HepG2 (cell line): ENCODE results near the gene ACD. TPM values are rescaled to one million over a fixed set of nuclear protein-coding genes. Genes with fewer than 3 reads are reported as not detected.

Experiments used
- CBX5 ChIP-seq: sonication (generic); formaldehyde crosslinking; IDR thresholded peaks from 2 replicates; pipeline ENCODE4 v1.4.0; 2020; ENCODE audit warnings: missing genetic modification reagents, borderline replicate concordance
- DMAP1 ChIP-seq: IDR thresholded peaks from 2 replicates; pipeline ENCODE4 v1.6.1; 2016
- DPF2 ChIP-seq: sonication (generic); formaldehyde crosslinking; IDR thresholded peaks from 2 replicates; pipeline ENCODE4 v1.4.0; 2020; ENCODE audit warnings: mild to moderate bottlenecking, low read depth, missing genetic modification reagents, borderline replicate concordance
- E2F1 ChIP-seq: sonication (generic); formaldehyde crosslinking; IDR thresholded peaks from 2 replicates; pipeline ENCODE4 v1.5.0; 2020; ENCODE audit warnings: missing genetic modification reagents
- HBP1 ChIP-seq: IDR thresholded peaks from 2 replicates; pipeline ENCODE4 v1.6.1; 2016; ENCODE audit warnings: low read depth, control low read depth
- HNRNPH1 ChIP-seq: fragments of 200-400 bp; formaldehyde crosslinking; optimal IDR thresholded peaks from 2 replicates; pipeline ENCODE3; 2017; ENCODE audit warnings: mild to moderate bottlenecking, low read depth, low read length
- MLXIP ChIP-seq: sonication (generic); formaldehyde crosslinking; IDR thresholded peaks from 2 replicates; pipeline ENCODE4 v1.9.0; 2021; ENCODE audit warnings: missing genetic modification reagents, borderline replicate concordance
- MYPOP ChIP-seq: sonication (generic); formaldehyde crosslinking; IDR thresholded peaks from 2 replicates; pipeline ENCODE4 v1.8.1; 2023; ENCODE audit warnings: mild to moderate bottlenecking, moderate library complexity, missing genetic modification reagents
- NFATC3 ChIP-seq: sonication (generic); formaldehyde crosslinking; IDR thresholded peaks from 2 replicates; pipeline ENCODE4 v1.5.1; 2020; ENCODE audit warnings: mild to moderate bottlenecking, missing genetic modification reagents
- NR1H2 ChIP-seq: sonication (generic); formaldehyde crosslinking; IDR thresholded peaks from 2 replicates; pipeline ENCODE4 v1.8.1; 2022; ENCODE audit warnings: low read depth, missing genetic modification reagents, borderline replicate concordance
- PAF1 ChIP-seq: IDR thresholded peaks from 2 replicates; pipeline ENCODE4 v1.6.1; 2016; ENCODE audit warnings: missing genetic modification reagents, missing compliant biosample characterization
- SAFB2 ChIP-seq: sonication (generic); formaldehyde crosslinking; IDR thresholded peaks from 2 replicates; pipeline ENCODE4 v1.5.1; 2020; ENCODE audit warnings: missing genetic modification reagents, low read depth, mild to moderate bottlenecking, borderline replicate concordance
- SMARCC2 ChIP-seq: fragments of 450-650 bp; IDR thresholded peaks from 2 replicates; pipeline ENCODE4 v1.6.1; 2017; ENCODE audit warnings: antibody characterized with exemption, mild to moderate bottlenecking
- TBP ChIP-seq: sonication (generic); formaldehyde crosslinking; IDR thresholded peaks from 2 replicates; pipeline ENCODE4 v1.5.0; 2020; ENCODE audit warnings: missing genetic modification reagents
- YEATS2 ChIP-seq: sonication (generic); formaldehyde crosslinking; IDR thresholded peaks from 2 replicates; pipeline ENCODE4 v1.4.0; 2020; ENCODE audit warnings: missing genetic modification reagents, borderline replicate concordance
- ZMAT3 ChIP-seq: sonication (generic); formaldehyde crosslinking; conservative IDR thresholded peaks from 2 replicates; pipeline ENCODE4 v1.7.0; 2021; ENCODE audit warnings: missing genetic modification reagents
- ZMYM2 ChIP-seq: sonication (generic); formaldehyde crosslinking; IDR thresholded peaks from 2 replicates; pipeline ENCODE4 v1.8.0; 2022; ENCODE audit warnings: mild to moderate bottlenecking, missing genetic modification reagents
- ZNF12 ChIP-seq: sonication (generic); formaldehyde crosslinking; IDR thresholded peaks from 2 replicates; pipeline ENCODE4 v1.5.0; 2020; ENCODE audit warnings: missing genetic modification reagents
- ZNF17 ChIP-seq: sonication (generic); formaldehyde crosslinking; IDR thresholded peaks from 2 replicates; pipeline ENCODE4 v1.5.0; 2020; ENCODE audit warnings: mild to moderate bottlenecking, missing genetic modification reagents
- ZNF451 ChIP-seq: sonication (generic); formaldehyde crosslinking; IDR thresholded peaks from 2 replicates; pipeline ENCODE4 v1.5.0; 2020; ENCODE audit warnings: mild to moderate bottlenecking, missing genetic modification reagents
- ZNF7 ChIP-seq: IDR thresholded peaks from 2 replicates; pipeline ENCODE4 v1.6.1; 2016; ENCODE audit warnings: missing biosample characterization, missing genetic modification reagents
- polyA plus RNA-seq, 8 experiments: library from polyadenylated mRNA; depleted of rRNA in 3 of 8; stranded (reverse) in 7 of 8; unstranded in 1 of 8; fragments of >200 nt; fragmentation: Illumina TruSeq in 4 of 8; extraction: Trizol in 4 of 8; gene quantifications; 2 replicates each; pipeline versions ENCODE4 v1.2.1 to v1.2.3, GENCODE V29; 2011 to 2016; ENCODE audit warnings: low read depth in 4 of 8, missing spikeins in 1 of 8, mixed read lengths in 1 of 8; ENCODE audit not compliant: insufficient read depth in 1 of 8
- total RNA-seq, 5 experiments: library from RNA; depleted of rRNA; stranded (reverse); fragments of >200 nt; fragmentation: Illumina TruSeq; extraction: Trizol; gene quantifications; 2 replicates each; pipeline ENCODE4 v1.2.3, GENCODE V29; 2016; ENCODE audit warnings: low read depth in 1 of 5

Gene ACD
- total and polyA plus RNA-seq, 2 of the 13 experiments (the other 11 are each of a cell fraction or from before 2014, with no cell fraction given): 32.6 to 38.3 TPM

- peak; percentile 90 for TF ChIP-seq DMAP1
- peak; percentile 91 for TF ChIP-seq YEATS2 (CRISPR knock-in tag)
- TF ChIP-seq TBP (CRISPR knock-in tag): no peak
- peak; percentile 55; the same call in 1 of the 2 replicates for TF ChIP-seq HBP1 (CRISPR knock-in tag)
- TF ChIP-seq SMARCC2: no peak
- peak; percentile 92 for TF ChIP-seq SAFB2
- TF ChIP-seq E2F1 (CRISPR knock-in tag): no peak
- no peak for TF ChIP-seq HNRNPH1
- no peak for TF ChIP-seq NR1H2 (CRISPR knock-in tag)
- peak; percentile 30; the same call in 1 of the 2 replicates for TF ChIP-seq CBX5 (CRISPR knock-in tag)
- TF ChIP-seq NFATC3: peak; percentile 87; the same call in 1 of the 2 replicates
- no peak for TF ChIP-seq ZNF7 (CRISPR knock-in tag)
- TF ChIP-seq ZMYM2 (CRISPR knock-in tag): no peak
- no peak for TF ChIP-seq ZNF17 (CRISPR knock-in tag)
- TF ChIP-seq MLXIP (CRISPR knock-in tag): peak; percentile 46; the same call in 1 of the 2 replicates
- peak; percentile 19; the same call in 1 of the 2 replicates for TF ChIP-seq ZNF451 (CRISPR knock-in tag)
- TF ChIP-seq ZNF12: 0 out of 2 replicates have a peak, but pooled peaks have one; percentile 6
- TF ChIP-seq PAF1 (CRISPR knock-in tag): no peak
- peak; percentile 51; the same call in 1 of the 2 replicates for TF ChIP-seq ZMAT3
- 0 out of 2 replicates have a peak, but pooled peaks have one; percentile 51 for TF ChIP-seq DPF2 (CRISPR knock-in tag)
- no peak; the same call in none of the 2 replicates for TF ChIP-seq MYPOP (CRISPR knock-in tag)
These were observed at the start of gene ACD (continued) for GRCh38 chr16:67659675-67660563.
